OCI-M2 (cell line): ENCODE measurements around the gene ADAMTSL1.

Source experiments
- DNase-seq: peaks from one replicate; lab custom pipeline; 2025; ENCODE audit not compliant: unreplicated experiment; lab: John Stamatoyannopoulos, UW

ADAMTSL1 gene

DNA sequence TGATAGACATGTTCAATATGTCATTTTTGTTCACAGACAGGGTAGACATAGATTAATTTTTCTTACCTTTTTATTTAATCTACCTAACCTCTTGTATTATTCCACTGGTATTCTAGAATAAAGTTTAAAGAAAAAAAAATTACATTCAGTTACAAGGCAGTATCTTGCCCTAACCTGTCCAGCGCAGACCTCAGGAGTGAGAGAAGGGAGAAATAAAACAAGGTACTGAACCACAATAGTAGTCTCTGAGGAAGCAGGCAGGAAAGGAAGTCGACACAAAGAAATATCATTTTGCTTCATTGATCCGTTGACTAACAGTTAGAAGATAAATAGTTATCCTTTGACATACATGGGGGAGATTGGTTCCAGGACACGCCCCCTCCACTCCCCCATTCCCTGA is 12.5 kb upstream of the ADAMTSL1 start:
- DNase-seq: no peak

DNA sequence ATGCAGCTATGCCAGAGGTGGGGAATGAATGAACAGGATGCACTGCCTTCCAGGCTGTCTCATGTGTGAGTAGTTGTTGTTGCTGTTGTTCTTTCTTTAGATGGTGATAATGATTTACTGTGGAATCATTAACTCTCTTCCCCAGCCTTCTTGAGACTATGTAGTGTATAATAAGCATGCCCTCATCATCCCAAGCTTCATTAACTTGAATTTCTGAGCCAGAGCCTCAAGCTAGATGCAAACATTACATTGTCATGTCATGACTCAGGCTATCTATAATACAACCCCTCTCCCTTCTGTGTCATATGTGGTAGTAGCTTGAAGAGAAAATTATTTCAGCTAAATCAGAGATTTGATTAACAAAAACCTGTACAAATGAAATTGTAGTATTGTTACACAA is 10.0 kb upstream of the ADAMTSL1 start:
- DNase-seq: no peak

DNA sequence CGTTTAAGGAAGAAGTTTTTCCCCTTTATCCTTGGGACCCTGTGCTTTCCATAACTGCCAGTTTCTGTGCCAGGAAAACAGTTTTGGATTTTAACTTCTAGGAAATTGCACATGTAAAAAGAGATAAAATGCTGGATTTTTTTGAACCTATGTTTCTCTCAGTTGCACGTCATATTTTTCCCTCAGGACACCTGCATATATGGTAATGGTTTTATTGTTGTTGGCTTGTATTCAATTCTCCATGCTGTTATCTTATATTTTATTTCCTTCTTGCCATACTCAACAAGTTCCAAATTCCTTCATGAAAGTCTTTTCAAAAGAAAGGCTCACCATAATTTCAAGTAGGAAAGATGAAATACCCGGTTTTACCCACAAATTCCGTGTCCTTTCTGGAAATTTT is 7.9 kb upstream of the ADAMTSL1 start:
- no peak for DNase-seq

DNA sequence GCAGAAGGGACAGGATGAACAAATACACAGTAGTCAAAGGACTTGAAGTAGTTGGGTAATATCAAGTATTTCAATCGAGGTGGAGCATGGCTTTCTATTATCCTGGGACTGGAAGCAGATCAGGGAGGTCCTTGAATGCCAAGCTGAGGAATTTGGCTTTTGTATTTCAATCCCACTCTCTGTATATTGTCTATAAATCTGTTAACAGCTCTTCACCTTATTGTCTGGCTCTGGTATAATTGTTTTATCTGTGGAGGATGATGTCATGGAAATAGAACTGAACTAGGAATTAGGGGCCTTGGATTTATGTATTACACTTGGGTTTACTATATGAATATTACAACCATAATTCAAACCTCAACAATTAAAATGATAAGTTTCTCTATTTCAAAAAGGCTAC is 6.3 kb upstream of the ADAMTSL1 start:
- no peak for DNase-seq

DNA sequence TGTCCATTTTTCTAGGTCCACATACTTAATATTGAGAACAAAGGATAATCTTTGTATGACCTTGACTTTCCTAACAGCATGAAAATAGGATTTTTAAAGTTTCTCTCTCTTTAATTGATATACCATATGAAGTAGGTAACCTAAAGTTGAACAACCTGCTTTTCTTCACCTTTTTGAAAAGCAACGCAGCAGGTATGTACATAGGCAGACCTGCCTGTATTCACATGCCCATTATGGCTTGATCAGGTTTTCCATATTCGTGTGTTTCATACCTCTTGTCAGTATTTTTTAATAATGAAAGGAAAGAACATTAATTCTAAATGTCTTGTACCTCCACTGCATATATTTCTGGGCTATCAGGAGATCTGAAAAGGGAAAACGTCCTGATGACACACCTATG is 1.5 kb upstream of the ADAMTSL1 start:
- DNase-seq: no peak

DNA sequence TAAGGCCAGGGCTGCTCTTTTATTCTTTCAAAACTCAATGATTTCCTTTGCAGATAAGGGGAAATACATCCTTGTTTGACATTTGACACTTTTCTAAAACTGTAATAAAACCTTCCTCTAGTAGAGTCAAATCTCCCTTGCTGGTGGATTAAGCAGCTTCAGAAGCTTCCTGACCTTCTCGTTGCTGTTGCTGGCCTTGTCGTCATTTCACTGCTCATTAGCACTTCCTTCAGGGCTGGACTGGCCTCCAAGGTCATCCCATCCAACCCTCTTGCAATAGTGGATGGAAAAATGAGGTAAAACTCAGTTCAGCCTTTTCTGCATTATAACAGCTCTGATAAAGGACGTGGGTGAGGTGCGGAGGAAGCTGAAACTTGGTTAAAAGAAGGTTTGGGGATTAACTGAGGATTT is 1.1 kb upstream of the ADAMTSL1 start:
- DNase-seq: no peak

DNA sequence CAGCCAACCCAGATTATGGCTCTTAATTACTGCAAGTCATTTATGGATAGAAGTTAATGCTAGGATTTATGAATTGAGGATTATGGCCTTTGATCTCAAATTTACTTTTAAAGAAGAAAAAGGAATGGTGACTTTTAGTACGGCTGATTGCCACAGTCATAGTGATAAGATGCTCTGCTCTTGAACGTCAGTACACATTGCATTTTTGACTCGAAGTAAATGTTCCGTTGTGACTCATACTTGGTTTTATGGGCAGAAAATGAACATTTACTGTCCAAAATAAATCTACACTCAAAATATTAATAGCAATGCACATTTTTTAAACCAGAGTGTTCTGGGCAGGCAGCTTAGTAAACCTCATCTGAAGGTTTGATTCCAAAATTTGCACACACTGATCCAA is 830 bp downstream of the ADAMTSL1 start:
- no peak for DNase-seq

DNA sequence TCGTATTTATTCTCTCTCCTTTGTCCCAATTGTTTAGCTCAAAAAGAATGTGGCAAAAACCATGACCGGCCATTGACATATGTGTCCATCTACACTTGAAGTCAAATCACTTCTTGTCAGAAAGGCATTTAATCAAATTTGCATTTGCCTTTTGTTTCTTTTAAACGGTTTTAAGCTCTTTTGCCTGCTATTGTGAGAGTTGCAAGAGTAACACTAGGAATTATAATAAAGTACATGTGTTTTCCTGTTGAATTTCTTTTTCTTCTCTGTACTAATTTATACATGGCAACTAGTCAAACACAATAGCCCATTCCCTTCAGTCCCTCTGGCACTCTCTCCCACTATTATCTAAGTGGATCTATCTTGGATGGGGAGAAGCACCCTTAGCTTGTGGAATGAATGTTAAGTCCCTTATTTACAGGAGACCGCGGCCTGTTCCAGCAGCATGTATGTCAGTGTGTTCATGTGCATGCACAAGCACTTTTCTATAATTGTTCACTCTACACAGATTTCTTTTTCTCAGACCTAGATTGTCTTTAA is 3.2 kb downstream of the ADAMTSL1 start:
- no peak for DNase-seq

DNA sequence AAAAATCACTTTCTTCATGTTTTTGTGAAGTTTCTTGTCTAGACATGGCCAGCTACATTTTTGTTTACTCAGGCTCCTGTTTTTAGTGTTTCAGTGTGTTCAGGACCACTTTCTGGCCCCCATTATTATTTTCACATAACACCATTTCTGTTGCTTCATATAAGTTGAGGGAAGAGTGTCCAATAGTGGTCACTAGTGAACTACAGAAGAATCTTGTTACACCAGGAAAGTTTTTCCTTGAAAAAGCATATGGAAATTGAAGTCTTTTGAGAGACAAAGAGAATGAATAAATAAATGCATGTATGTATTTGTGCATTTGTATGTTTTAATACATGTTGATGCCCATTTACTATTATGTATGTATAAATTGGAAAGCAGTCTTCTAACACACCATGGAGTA is 3.8 kb downstream of the ADAMTSL1 start:
- no peak for DNase-seq

DNA sequence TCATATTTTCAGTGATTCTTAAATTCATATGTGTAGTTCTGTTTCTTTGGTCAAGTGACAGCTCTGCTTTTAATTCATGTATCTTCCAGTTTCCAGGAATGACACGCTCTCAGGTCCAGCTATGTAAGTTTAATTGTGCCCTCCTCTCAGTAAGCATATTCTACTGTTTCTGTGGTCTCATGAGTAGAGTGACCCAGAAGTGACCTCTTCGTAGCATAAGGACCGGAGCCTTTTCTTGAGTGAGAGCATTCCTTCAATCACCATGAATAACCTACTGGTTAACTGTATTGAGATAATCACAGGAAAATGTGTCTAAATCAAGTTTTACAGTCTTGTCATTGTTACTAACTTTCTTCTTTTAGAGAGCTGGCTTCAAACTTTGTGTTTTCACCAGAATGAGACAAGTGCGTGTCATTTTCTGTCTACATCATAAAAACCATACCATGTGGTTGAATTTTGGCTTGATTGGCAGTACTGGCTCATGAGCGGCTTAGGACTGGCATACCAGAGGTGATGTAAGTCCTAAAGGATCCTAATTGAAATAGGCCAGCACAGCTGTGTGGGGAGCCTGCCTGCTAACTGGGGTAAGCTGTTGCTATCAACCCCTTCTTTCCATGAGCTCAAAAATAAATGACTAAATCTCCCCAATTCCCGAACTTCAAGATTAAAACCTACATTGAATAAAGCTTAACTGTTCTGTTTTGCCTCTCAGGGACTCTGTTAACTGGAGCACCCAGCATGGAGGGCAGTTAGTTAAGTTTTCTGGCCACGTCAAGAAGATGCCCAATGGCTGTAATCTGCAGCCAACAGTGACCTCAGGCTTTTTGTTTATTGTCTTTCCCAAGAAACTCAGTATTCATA is 4.8 kb downstream of the ADAMTSL1 start:
- DNase-seq: no peak

DNA sequence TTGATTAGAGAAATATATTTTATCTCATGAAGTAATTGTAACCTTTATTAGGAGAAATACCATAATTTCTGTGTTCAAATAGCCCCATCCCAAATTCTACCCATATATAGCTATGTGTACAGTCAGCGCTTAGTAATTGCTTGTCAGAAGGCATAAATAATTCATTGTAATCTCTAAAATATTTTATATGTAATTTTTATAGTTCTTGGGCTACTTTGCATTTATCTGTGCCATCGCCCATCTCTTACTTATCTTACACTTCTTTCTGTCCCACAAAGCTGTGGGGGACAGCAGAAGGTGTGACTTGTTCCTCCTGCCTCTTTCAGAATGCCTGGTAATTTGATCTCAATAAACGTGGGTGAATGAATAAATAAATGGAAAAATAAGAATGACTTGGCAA is 5.5 kb downstream of the ADAMTSL1 start:
- DNase-seq: no peak

DNA sequence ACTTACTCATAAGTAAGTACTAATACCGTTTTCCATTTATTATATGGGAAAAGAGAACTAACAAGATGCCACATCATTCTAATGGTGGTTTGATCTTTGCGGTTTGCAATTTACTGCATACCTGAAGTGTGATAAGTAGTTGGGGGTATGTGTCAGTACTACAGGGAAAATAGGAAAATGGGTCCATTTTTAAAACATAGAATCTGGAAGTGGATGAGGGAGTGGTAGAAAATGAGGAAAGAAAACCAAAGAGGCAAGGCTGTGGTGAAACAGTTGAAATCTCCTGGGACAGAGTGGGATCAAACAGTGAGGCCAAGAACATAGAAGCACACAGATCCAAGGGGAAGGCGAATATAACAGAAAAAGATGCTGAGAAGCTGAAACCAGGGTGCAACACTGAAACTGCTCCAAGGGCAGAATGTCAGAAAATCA is 6.7 kb downstream of the ADAMTSL1 start:
- no peak for DNase-seq

DNA sequence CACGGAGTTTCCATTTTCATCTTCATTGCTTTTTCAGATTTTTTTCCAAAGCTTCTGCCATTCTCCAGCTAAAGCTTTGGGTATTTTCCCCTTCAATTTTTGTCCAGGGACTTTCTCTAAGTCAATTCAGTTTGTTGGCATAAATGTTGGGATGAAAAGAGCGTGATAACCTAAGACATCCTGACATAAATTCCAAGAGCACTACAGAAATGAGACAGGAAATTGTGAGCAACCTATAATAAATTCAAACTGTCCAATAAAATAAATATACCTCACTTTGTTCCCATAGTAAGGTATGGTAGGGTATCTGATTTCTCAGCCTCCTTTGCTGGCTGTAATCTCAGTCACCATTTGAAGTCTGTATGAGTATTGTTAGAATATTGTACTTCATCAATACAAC is 8.4 kb downstream of the ADAMTSL1 start:
- no peak for DNase-seq

DNA sequence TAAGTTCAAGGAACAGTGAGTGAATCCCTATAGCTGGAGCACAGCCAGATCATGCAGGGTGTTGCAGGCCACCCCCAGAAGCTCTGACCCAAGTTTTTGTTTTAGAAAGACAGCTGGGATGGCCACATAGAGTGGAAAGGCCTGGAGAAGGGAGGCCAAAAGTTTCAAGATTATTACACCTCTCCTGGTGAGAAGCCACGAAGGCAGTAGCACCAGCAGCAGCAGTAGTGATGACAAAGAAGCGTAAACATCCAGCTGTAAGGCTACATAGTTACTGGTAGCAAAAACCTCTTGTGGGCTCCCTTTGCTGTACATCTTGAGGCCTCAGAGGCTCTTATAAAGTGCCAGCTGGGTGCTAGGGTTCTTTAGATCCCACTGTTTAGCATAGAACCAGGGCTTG is 11.8 kb downstream of the ADAMTSL1 start:
- DNase-seq: no peak

DNA sequence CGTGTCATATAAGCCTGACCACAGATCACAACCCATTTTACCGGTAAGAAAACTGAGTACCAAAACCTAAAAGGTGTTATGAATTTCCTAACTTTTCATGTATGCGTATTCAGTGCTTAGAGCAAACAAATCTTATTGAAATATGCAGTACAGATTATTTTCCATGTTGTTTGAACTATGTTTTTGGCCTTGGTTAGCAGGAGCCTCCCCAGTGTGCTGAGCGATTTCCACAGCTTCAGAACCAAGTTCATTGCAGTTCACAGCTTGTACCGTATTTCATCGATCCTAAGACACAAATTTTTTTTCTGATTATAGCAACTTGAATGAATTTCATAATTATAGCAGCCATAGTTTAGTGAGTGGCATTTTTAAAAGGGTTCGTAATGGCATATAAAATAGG is 13.7 kb downstream of the ADAMTSL1 start:
- DNase-seq: no peak

DNA sequence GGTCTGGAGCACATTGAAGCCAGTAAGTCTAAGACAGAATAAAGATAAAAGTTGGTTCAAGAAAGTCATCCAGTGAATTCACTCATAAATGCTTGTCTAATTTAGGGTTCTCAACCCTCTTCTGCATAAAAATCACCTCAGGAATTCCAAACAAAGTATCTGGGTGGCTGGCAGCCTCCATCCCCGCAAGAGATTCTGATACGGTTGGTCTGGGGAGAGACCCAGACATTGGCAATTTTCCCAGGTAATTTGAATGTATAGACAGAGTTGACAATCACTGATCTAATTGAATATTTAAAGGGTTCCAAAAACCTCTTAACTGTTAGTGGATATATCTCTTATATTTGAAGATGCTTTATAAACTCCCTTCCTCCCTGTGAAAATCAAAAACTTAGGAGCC is 14.9 kb downstream of the ADAMTSL1 start:
- DNase-seq: no peak

DNA sequence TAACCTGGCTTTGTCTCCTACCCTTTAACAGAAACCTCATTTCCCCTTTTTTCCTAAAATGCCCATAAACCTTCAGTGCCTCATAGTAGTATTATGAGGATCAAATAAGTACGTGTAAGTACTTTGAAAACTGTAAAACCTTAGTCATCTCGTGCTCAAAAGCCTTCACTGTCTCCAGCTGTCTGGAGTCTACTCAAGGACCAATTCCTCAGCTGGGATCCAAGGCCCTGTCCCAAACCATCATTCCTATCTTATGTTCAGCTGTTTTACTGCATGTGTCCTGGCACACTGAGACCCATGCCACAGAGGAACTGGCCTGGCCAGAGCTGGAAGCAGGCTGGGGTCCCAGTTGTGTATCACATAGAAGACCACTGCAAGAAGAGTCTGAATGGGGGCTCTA is 15.9 kb downstream of the ADAMTSL1 start:
- no peak for DNase-seq

DNA sequence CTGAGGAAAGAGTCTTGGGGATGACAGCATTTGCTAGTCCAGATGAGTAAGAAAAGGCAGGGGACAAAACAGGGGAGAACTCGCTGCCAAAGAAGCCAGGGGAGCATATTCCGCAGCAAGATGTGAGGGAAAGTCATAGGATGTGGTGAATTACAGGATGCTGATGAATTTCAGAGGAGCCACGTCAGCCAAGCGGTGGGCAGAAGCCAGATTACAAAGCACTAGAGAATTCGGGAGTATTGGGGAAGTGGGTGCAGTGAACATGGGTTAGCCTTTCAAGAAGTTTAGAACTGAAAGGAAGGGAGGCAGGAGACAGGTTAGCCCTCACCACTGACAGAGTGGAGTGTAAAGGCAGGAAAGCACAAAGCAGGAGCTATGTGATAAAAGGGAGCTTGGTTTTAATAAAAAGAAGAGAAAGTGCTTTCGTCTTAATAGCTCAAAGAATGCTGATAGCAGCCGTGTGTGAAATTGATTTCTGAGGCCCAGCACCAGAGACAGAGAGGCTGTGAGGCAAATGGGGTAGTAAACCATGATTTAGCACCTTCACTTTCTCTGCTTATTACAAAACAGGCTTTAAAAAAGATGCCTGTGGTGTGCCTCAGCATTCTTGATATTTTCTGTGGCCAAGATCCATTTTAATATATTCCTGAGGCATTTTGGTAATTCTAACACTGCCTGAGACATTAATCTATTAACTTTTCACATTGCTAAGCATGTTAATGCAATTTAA is 16.9 kb downstream of the ADAMTSL1 start:
- no peak for DNase-seq

DNA sequence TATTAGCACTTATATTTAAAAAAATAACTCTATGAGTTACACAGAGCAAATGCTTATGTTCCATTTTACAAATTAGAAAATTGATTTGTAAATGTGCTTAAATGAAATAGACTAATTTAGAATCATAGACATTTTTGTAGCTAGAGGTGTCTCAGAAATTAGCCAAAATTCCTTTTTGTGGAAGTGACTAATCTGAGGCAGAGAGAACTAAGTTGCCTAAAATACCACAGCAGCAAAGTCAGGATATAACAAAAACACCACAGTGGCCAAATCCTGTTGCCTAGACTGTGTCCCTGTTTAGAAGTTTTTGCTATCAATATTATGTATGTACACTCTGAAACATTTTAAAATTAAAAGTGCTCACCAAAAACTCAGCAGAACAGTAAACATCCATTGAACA is 18.7 kb downstream of the ADAMTSL1 start:
- no peak for DNase-seq

DNA sequence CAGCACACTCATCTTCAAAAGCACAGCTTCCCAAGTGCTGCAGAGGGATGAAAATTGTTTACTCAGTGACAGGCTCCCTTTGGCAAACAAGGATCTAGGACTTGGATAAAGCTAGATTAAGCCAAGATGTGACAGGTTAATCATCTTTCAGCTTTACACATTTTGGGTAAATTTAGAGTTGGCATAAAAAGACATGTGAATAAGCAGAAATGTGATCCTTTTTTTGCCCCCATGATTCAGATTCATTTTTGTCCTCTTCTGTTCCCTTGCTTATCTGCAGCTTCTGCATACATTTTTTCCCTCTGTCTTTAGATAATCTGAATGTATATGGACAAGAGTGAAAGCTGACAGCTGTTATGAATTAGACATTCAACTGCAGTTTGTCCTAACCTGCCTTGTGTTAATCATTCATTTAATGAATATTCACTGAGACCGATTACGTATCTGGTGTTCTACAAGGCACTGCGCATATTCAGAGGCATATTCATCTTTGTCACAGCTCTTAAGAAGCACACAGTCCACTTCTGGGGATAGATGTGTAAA is 19.6 kb downstream of the ADAMTSL1 start:
- DNase-seq: no peak

DNA sequence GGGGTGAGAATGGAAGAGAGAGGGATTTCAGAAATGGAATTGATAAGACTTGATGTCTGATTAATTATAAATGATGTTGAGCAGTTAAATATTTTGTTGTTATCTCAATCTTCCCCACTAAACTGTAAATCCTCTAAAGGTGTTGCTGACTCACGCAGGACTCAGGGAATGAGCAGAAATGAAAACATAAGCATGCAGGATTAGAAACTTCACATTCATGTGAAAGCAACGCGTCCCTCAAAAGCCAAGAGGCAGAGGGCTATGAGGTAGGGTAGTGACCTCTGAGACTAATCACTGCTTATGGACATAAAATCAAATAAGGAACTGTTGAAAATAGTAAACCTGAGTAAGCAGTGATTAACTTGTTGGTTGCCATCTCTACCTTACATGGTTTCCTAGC is 21.1 kb downstream of the ADAMTSL1 start:
- DNase-seq: no peak
